ENCODE measurements around the gene PIGU.

DNA sequence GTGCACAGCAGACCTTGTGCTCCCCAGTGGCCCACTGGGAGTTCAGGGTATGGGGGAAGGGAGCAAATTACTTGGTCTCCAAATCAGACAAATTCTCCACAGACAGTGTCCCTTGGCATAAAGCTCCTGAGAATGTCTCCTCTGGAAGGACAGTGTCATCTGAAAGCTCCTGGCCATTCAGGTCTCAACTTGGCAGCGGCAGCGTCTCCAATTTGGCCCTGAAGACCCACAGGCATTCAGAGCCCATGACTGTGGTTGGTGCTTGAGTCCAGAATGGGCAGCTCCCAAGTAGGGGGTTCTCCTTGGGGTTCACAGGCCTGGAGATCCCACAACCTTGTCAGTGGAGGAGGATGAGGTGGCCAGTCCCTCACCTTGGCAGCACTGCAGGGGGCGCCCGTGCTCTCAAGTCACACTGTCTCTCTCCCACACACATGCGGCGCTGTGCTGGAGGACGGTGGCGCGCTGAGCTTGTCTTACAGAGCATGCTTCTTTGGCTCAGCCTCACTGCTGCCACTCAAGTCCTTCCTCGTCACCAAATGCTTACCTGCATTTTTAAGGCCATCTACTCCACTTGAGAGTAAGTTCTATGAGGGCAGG lies 140.0 kb downstream of the PIGU start:
- TF ChIP-seq, protein P1, sequence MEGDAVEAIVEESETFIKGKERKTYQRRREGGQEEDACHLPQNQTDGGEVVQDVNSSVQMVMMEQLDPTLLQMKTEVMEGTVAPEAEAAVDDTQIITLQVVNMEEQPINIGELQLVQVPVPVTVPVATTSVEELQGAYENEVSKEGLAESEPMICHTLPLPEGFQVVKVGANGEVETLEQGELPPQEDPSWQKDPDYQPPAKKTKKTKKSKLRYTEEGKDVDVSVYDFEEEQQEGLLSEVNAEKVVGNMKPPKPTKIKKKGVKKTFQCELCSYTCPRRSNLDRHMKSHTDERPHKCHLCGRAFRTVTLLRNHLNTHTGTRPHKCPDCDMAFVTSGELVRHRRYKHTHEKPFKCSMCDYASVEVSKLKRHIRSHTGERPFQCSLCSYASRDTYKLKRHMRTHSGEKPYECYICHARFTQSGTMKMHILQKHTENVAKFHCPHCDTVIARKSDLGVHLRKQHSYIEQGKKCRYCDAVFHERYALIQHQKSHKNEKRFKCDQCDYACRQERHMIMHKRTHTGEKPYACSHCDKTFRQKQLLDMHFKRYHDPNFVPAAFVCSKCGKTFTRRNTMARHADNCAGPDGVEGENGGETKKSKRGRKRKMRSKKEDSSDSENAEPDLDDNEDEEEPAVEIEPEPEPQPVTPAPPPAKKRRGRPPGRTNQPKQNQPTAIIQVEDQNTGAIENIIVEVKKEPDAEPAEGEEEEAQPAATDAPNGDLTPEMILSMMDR (conservative IDR thresholded peaks at IDR 0.05; ENCODE audit: low read length) = peak; percentile 79
- TF ChIP-seq EZH2phosphoT487 (IDR thresholded peaks at IDR 0.05; ENCODE audit: borderline replicate concordance, low read depth, low read length) = no peak

All from OCI-LY7 (cell line).